Measurements from ENCODE around the gene PAK5.

DNA sequence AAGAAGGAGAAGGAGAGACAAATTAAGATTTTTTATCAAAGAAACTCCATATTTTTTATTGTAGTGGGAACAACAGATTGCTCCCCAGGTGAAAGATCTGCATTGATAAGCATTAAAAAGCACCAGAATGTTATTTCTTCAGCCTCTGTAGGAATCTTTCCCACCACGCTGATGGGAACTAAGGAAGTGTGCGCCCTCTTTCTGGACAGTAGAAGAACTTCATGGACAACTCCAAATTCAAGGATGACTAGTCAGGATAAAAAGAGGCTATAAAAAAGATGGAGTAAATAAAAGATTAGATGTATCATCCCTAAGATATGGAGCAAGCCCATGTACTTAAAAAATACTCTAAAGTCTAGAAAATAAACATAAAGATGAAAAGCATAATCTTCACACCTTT lies 45.8 kb upstream of the PAK5 start:
- TF ChIP-seq, protein P1, sequence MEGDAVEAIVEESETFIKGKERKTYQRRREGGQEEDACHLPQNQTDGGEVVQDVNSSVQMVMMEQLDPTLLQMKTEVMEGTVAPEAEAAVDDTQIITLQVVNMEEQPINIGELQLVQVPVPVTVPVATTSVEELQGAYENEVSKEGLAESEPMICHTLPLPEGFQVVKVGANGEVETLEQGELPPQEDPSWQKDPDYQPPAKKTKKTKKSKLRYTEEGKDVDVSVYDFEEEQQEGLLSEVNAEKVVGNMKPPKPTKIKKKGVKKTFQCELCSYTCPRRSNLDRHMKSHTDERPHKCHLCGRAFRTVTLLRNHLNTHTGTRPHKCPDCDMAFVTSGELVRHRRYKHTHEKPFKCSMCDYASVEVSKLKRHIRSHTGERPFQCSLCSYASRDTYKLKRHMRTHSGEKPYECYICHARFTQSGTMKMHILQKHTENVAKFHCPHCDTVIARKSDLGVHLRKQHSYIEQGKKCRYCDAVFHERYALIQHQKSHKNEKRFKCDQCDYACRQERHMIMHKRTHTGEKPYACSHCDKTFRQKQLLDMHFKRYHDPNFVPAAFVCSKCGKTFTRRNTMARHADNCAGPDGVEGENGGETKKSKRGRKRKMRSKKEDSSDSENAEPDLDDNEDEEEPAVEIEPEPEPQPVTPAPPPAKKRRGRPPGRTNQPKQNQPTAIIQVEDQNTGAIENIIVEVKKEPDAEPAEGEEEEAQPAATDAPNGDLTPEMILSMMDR (IDR thresholded peaks at IDR 0.05), result no peak
- no peak for TF ChIP-seq POLR2A (IDR thresholded peaks at IDR 0.05)

All from Peyer's patch (tissue), 4 donors.